Hematopoietic multipotent progenitor cell treated with erythropoietin and hydrocortisone succinate and interleukin-3 and kit ligand, for 6 days (in vitro differentiated cells): ENCODE measurements around the gene KLRC4.
"Not testable (repeated sequence)": the region's sequence is repeated elsewhere in the genome, so short reads cannot be mapped to it uniquely, and the experiment has no call there.

Source experiments
- DNase-seq: peaks from one replicate; pipeline ENCODE4 v3.0.0-alpha.2; 2015

KLRC4 gene

DNA sequence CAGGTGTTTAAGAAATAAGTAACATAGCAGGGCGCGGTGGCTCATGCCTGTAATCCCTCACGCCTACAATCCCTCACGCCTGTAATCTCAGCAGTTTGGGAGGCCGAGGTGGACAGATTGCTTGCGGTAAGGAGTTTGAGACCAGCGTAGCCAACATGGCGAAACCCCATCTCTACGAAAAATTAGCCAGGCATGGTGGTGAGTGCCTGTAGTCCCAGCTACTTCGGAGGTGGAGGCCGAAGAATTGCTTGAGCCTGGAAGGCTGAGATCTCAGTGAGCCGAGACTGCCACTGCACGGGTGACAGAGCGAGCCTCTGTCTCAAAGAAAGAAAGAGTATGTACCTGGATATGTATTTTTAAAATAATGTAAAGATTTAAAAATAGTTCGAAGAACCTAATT, 13.4 kb downstream of the KLRC4 start:
- not testable (repeated sequence) for DNase-seq

- DNase-seq, result peak; percentile 42
Measured at GRCh38 chr12:10395390-10395998, 14.1 kb downstream of the KLRC4 start.

DNA sequence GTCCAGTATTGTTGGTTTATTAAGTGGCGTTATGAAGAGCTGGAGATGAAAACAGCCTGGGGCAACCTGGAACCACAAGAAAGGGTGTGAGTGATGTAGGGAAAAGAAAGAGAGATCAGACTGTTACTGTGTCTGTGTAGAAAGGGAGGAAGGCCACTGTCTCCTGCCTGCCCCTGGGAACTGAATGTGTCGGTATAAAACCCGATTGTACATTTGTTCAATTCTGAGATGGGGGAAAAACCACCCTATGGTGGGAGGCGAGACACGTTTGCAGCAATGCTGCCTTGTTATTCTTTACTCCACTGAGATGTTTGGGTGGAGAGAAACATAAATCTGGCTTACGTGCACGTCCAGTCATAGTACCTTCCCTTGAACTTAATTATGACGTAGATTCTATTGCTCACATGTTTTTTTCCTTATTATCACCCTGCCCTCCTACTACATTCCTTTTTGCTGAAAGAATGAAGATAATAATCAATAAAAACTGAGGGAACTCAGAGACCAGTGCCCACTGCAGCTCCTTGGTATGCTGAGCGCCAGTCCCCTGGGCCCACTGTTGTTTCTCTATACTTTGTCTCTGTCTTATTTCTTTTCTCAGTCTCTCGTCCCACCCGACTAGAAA, 14.9 kb downstream of the KLRC4 start:
- DNase-seq, result not testable (repeated sequence)

DNA sequence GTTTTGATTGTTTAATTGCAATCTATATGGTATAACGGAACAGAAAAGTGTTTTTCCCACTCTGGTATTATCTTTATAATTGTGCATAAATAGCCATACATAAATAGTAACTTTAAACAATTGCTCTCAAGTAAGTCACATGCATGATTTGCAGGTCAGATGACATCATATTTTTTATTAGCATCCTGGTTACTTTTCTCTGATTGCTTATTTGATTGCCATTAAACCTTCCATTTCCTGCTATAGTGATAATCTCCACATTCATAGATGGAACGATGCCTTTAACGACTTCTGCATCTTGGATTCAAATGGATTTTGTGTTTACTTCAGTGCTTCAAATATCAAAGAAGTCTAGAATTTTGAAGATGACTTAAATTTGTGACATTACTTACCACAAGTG, 16.3 kb downstream of the KLRC4 start:
- DNase-seq, result no peak

DNA sequence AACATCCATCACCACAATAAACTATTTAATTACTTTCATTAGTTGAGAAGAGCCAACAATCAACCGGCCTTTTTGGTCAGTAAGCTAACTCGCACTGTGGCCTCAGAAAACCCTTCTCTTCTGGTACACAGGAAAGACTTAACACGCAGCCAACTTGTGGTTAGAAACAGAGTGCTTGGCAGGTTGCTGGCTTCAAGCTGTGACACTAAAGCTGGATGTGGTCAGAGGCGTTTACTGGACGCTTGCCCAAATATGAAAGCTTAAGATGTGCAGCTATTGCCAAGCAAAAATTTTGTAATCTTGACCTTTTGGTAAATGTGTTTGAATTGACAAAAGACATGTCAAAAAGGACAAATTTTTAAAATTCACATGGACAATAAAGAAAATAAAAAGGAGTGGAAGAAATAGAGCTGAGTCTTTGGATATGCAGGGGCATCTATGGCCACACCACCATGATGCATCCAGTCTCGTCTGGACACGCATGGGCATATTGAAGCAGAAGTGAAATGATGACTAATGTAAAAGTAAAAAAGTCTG, 17.1 kb downstream of the KLRC4 start:
- DNase-seq, result peak; percentile 90

DNA sequence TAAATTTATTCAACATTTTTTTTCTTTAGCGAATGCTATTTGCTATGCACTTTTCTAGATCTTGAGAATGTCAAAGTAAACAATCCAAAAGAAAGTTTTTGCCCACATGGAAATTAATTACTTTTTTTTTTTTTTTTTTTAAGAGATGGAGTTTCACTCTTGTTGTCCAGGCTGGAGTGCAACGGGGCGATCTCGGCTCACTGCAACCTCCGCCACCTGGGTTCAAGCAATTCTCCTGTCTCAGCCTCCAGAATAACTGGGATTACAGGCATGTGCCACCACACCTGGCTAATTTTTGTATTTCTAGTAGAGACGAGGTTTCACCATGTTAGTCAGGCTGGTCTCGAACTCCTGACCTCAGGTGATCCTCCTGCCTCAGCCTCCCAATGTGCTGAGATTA, 18.6 kb downstream of the KLRC4 start:
- not testable (repeated sequence) for DNase-seq

GRCh38 chr12:10389904-10390303, 19.7 kb downstream of the KLRC4 start, which contains the start of gene KLRK1:
Gene KLRK1, minus strand, starts transcription at chr12:10390041. Its CDS starts 1,231 bp downstream, at chr12:10388810.
- no peak for DNase-seq

GRCh38 chr12:10388624-10389413, 20.7 kb downstream of the KLRC4 start:
- no peak for DNase-seq

DNA sequence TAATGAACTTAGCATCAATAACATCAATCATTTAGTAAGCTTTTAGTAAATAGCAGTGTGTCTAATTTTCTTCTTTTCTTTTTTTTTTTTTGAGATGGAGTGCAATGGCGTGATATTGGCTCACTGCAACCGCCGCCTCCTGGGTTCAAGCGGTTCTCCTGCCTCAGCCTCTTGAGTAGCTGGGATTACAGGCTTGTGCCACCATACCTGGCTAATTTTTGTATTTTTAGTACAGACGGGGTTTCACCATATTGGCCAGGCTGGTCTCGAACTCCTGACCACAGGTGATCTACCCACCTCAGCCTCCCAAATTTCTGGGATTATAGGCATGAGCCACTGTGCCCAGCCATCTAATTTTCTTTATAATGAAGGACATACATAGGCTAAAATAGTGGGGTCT, 22.1 kb downstream of the KLRC4 start:
- DNase-seq, result not testable (repeated sequence)

GRCh38 chr12:10386857-10387256, 22.7 kb downstream of the KLRC4 start:
- no peak for DNase-seq

- no peak for DNase-seq
Measured at GRCh38 chr12:10385166-10385613, 24.4 kb downstream of the KLRC4 start.

- no peak for DNase-seq
Measured at GRCh38 chr12:10384191-10384590, 25.4 kb downstream of the KLRC4 start.

DNA sequence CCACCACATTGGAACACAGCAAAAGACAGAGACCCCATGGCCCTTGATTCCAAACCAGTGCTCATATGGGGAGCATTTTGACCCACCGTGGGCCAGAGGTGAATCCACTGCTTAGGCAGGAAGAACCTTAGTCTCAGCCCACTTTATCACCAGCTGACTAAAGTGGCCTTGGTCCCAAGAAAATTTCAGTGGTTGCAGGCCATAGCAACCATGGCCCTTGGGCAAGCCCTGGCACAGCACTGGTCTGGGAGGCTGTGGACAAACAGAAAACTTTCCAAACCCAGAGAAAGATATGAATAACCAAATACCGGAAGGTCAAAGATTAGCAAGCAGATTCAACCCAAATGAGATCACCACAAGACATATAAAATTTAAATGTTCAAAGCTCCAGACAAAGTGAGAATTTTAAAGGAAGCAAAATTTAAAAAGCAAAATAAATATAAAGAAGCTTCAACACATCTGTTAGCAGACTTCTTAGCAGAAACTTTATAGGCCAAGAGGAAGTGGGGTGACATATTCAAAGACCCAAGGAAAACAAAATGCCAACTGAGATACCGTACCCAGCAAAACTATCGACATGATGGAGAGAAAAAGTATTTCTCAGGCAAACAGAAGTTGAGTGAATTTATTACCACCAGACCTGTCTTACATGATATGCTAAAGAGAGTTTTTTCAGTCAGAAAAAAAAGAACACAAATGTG, 27.5 kb downstream of the KLRC4 start:
- DNase-seq, result no peak

DNA sequence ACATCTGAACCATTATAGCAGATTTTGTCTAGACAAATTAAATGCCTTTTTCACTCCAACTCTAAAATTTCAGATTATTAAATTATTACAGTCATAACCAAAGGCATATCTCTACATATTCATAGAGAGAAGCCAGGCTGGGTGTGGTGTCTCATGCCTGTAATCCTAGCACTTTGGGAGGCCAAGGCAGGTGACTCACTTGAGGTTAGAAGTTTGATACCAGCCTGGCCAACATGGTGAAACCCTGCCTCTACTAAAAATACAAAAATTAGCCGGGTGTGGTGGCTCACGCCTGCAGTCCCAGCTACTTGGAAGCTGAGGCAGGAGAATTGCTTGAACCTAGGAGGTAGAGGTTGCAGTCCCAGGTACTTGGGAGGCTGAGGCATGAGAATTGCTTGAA, 30.8 kb downstream of the KLRC4 start:
- DNase-seq, result not testable (repeated sequence)

DNA sequence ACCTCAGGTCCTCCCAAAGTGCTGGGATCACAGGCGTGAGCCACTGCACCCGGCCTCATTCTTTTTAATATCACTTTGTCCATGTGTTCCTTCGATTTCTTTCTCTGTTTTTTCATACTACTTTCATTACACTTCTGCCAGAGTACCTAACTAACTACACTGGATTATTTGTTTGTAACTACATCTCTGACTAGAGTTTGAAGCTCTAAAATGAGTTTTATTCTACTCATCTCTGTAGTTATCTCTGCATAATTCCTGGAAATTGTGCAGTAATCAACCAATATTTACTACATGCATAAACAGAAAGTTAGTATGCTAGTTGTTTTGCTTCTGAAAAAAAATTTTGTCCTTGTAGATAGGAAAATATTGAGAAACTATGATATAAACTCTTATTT, 34.9 kb downstream of the KLRC4 start:
- DNase-seq, result no peak

DNA sequence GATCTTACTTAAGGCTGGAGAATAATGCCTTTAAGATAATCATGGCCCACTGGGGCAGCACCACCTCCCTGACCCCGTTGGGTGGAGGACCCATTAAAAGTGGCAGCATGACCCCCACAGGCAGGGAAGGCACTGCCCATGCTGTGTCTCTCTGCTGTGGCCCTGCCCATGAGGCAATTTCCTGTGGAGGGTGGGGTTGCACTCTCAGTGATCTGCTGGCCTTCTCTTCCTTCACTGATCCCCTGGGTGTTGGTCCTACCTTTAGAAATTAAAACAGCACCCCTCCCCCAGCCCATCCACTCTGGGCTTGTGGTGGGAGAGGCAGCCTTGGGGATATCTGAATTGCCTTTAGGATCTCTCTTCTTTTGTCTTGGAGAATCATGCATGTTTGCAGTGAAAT, 37.0 kb downstream of the KLRC4 start:
- peak; percentile 29 for DNase-seq

DNA sequence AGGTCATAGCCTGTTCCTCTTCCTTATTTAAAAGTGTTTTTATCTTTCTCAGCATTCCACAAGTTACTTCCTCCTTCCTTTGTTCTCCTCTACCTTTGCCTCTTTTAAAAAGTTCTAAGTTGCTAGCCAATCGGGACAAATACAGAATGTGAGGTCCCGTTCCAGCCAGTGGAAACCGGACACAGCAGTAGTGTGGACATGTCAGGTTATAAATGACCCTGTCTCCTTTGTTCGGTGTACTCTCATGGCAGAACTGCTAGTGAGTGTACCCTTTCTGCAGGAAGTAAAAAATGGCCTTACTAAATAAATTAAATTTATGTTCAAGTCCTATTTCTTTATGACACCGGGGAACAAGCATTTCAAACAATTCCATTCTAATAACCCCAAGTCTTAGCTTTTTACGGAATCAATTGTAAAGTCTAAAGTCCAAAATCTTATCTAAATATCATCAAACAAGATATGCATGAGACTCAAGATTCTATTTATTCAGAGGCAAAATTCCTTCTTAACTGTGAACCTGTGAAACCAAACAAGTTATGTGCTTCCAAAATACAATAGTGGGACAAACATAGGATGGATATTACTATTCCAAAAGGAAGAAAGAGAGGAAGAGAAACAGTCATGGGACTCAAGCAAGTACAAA, 37.5 kb downstream of the KLRC4 start:
- DNase-seq, result not testable (repeated sequence)

- DNase-seq, result no peak
Measured at GRCh38 chr12:10369557-10370415, 39.8 kb downstream of the KLRC4 start.

DNA sequence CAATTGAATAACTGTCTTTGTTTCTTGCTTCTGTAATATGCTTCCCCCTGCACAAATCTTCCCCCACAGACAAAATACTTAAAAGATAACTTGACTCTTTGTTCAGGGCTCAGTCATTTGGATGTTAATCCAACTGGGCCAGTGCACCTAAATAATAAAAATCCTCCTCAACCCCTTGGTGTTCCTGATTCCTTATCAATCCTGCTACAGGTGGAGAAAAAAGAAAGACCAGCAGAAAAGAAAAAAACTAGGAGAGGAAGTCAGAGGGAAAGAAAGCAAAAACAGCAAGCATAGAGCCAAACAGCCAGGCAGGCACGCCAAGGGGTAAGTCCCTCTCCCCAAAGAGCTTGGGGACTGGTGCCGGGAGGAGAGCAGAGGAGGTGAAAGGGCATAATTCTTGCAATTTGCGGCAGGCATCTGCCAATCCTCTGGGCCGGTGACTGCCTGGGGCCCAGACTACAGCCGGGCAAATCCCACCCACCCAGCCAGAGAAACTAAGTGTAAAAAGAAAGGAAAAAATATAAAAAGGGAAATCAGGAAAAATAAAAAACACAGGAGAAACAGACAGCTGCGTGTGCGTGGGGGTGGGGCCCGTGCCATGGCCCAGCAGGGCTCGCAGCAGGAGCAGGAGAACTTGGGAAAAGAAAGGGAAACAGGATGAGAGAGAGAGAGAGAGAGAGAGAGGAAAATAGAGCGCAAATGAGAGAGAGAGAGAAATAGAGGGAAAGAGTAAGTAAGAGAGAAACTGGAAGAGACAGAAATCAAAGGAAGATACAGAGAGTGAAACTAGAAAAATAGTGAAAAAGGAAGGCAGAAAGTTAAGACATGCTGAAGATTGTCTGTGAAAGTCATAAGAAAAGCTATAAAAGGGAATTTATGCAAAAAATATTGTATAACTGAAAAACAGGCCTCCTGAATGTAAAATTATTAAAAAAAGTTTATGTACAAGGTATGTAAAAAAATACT, 41.1 kb downstream of the KLRC4 start:
- DNase-seq, result no peak

GRCh38 chr12:10367714-10368113, 41.8 kb downstream of the KLRC4 start:
- DNase-seq, result not testable (repeated sequence)
